H9 (cell line): ENCODE measurements around the gene IMMP2L. TPM values are rescaled to one million over a fixed set of nuclear protein-coding genes. Genes with fewer than 3 reads are reported as not detected.

ENCODE experiments used
- DNase-seq: peaks from one replicate; pipeline ENCODE4 v3.0.0-alpha.2; 2017
- H2AFZ ChIP-seq: one replicate; pipeline ENCODE4 v1.6.1; 2013; ENCODE audit warnings: mild to moderate bottlenecking, low read length, control low read depth, moderate library complexity
- H2AK5ac ChIP-seq: 2 replicates; pipeline ENCODE4 v1.6.1; 2013; ENCODE audit warnings: low read length, control low read depth, mixed read lengths; ENCODE audit not compliant: insufficient read length
- H2BK120ac ChIP-seq: one replicate; pipeline ENCODE4 v1.6.1; 2013; ENCODE audit warnings: low read depth, mild to moderate bottlenecking, low read length, control low read depth, inconsistent platforms; ENCODE audit not compliant: poor library complexity, severe bottlenecking
- H2BK12ac ChIP-seq: 2 replicates; pipeline ENCODE4 v1.6.1; 2013; ENCODE audit warnings: low read length, control low read depth, mixed read lengths, low read depth; ENCODE audit not compliant: insufficient read length
- H2BK15ac ChIP-seq: 2 replicates; pipeline ENCODE4 v1.6.1; 2013; ENCODE audit warnings: low read depth, low read length, control low read depth
- H2BK20ac ChIP-seq: one replicate; pipeline ENCODE4 v1.6.1; 2013; ENCODE audit warnings: low read depth, mild to moderate bottlenecking, low read length, control low read depth, inconsistent platforms; ENCODE audit not compliant: poor library complexity, severe bottlenecking
- H2BK5ac ChIP-seq: 2 replicates; pipeline ENCODE4 v1.6.1; 2013; ENCODE audit warnings: low read length, control low read depth, mixed read lengths; ENCODE audit not compliant: insufficient read length
- H3K14ac ChIP-seq: 2 replicates; pipeline ENCODE4 v1.6.1; 2013; ENCODE audit warnings: low read length, control low read depth; ENCODE audit not compliant: insufficient read depth
- H3K18ac ChIP-seq: 2 replicates; pipeline ENCODE4 v1.6.1; 2013; ENCODE audit warnings: low read depth, mild to moderate bottlenecking, mixed read lengths, low read length, control low read depth; ENCODE audit not compliant: insufficient read length
- H3K23ac ChIP-seq: 2 replicates; pipeline ENCODE4 v1.6.1; 2013; ENCODE audit warnings: low read length, control low read depth, mixed read lengths, low read depth; ENCODE audit not compliant: insufficient read length
- H3K23me2 ChIP-seq: 2 replicates; pipeline ENCODE4 v1.6.1; 2013; ENCODE audit warnings: low read depth, mild to moderate bottlenecking, mixed read lengths, low read length, control low read depth; ENCODE audit not compliant: insufficient read length, poor library complexity, severe bottlenecking
- H3K27ac ChIP-seq: 2 replicates; pipeline ENCODE4 v1.5.1; 2013; ENCODE audit warnings: low read length, control low read depth, mixed read lengths, low read depth; ENCODE audit not compliant: insufficient read length
- H3K27me3 ChIP-seq: 2 replicates; pipeline ENCODE4 v1.6.1; 2013; ENCODE audit warnings: low read length, control low read depth, inconsistent platforms; ENCODE audit not compliant: insufficient read depth
- H3K4ac ChIP-seq: 2 replicates; pipeline ENCODE4 v1.6.1; 2013; ENCODE audit warnings: low read depth, mild to moderate bottlenecking, control low read depth, inconsistent platforms, low read length, moderate library complexity
- H3K4me1 ChIP-seq: 2 replicates; pipeline ENCODE4 v1.6.1; 2013; ENCODE audit warnings: low read length, control low read depth, inconsistent platforms; ENCODE audit not compliant: insufficient read depth
- H3K4me2 ChIP-seq: 2 replicates; pipeline ENCODE4 v1.6.1; 2013; ENCODE audit warnings: low read length, control low read depth, mixed read lengths; ENCODE audit not compliant: insufficient read length, insufficient read depth
- H3K56ac ChIP-seq: 2 replicates; pipeline ENCODE4 v1.6.1; 2013; ENCODE audit warnings: low read depth, mild to moderate bottlenecking, mixed read lengths, low read length, control low read depth; ENCODE audit not compliant: insufficient read length
- H3K79me1 ChIP-seq: 2 replicates; pipeline ENCODE4 v1.6.1; 2013; ENCODE audit warnings: low read depth, mild to moderate bottlenecking, moderate library complexity, low read length, control low read depth, inconsistent platforms; ENCODE audit not compliant: insufficient read depth, poor library complexity, severe bottlenecking
- H3K79me2 ChIP-seq: 2 replicates; pipeline ENCODE4 v1.6.1; 2013; ENCODE audit warnings: low read length, control low read depth, inconsistent platforms; ENCODE audit not compliant: insufficient read depth
- H3K9ac ChIP-seq: 2 replicates; pipeline ENCODE4 v1.6.1; 2013; ENCODE audit warnings: low read length, control low read depth, mixed read lengths; ENCODE audit not compliant: insufficient read length; ENCODE audit errors: extremely low read depth
- H3K9me3 ChIP-seq: one replicate; pipeline ENCODE4 v1.6.1; 2013; ENCODE audit warnings: low read depth, low read length, inconsistent platforms; ENCODE audit not compliant: control insufficient read depth
- H3T11ph ChIP-seq: one replicate; pipeline ENCODE4 v1.6.1; 2013; ENCODE audit warnings: mild to moderate bottlenecking, low read length, control low read depth, inconsistent platforms
- H4K20me1 ChIP-seq: one replicate; pipeline ENCODE4 v1.6.1; 2013; ENCODE audit not compliant: control insufficient read depth, insufficient read length, insufficient read depth
- H4K5ac ChIP-seq: 2 replicates; pipeline ENCODE4 v1.6.1; 2013; ENCODE audit warnings: low read depth, mild to moderate bottlenecking, mixed read lengths, low read length, control low read depth; ENCODE audit not compliant: insufficient read length
- H4K8ac ChIP-seq: replicated peaks from 2 replicates; pipeline ENCODE4 v1.6.1; 2013; ENCODE audit warnings: low read length, control low read depth, mixed read lengths, low read depth; ENCODE audit not compliant: insufficient read length
- H4K91ac ChIP-seq: 2 replicates; pipeline ENCODE4 v1.6.1; 2013; ENCODE audit warnings: low read depth, mild to moderate bottlenecking, moderate library complexity, mixed read lengths, low read length, control low read depth; ENCODE audit not compliant: insufficient read length
- H3K27ac Mint-ChIP-seq, 3 experiments: 2 replicates in 2 of 3; 3 replicates in 1 of 3; pipeline ENCODE4 v1.8.0; 2020 to 2021; ENCODE audit warnings: mixed read lengths in 3 of 3, mild to moderate bottlenecking in 1 of 3, moderate library complexity in 1 of 3
- H3K27me3 Mint-ChIP-seq: 2 replicates; pipeline ENCODE4 v1.8.0; 2021; ENCODE audit warnings: low read depth, mild to moderate bottlenecking, moderate library complexity, mixed read lengths
- H3K36me3 Mint-ChIP-seq, 3 experiments: 2 replicates in 2 of 3; 3 replicates in 1 of 3; pipeline ENCODE4 v1.8.0; 2020 to 2021; ENCODE audit warnings: low read depth in 3 of 3, mixed read lengths in 3 of 3; ENCODE audit not compliant: insufficient read depth in 1 of 3
- H3K4me1 Mint-ChIP-seq, 2 experiments: 2 replicates each; pipeline ENCODE4 v1.8.0; 2020; ENCODE audit warnings: mixed read lengths in 2 of 2
- H3K4me3 Mint-ChIP-seq, 2 experiments: 2 replicates in 1 of 2; 3 replicates in 1 of 2; pipeline ENCODE4 v1.8.0; 2020 to 2021; ENCODE audit warnings: mild to moderate bottlenecking in 2 of 2, mixed read lengths in 2 of 2, moderate library complexity in 1 of 2
- H3K9me3 Mint-ChIP-seq, 2 experiments: 2 replicates in 1 of 2; 3 replicates in 1 of 2; pipeline ENCODE4 v1.8.0; 2020; ENCODE audit warnings: mild to moderate bottlenecking in 2 of 2, mixed read lengths in 2 of 2, moderate library complexity in 1 of 2
- WGBS: extraction: QIAGEN DNeasy Blood & Tissue Kit; methylation state at CpG from one replicate; pipeline ENCODE4 v1.1.7; 2013; ENCODE audit warnings: missing lambda C conversion rate, low lambda C conversion rate, mixed read lengths; ENCODE audit not compliant: insufficient read length; ENCODE audit errors: extremely low coverage; 5-methylcytosine and 5-hydroxymethylcytosine counted together
- total RNA-seq: library from RNA; stranded (reverse); gene quantifications from 2 replicates; pipeline ENCODE4 v1.2.1, GENCODE V29; 2021
- TF ChIP-seq, protein P1 (sequence below): fragments of 200-600 bp; sonication (generic); conservative IDR thresholded peaks from 3 replicates; pipeline ENCODE4 v1.8.0; 2021; ENCODE audit warnings: antibody characterized with exemption, mild to moderate bottlenecking

IMMP2L gene
- total RNA-seq, 1 experiment from 2014 or later = 14.7 TPM

DNA sequence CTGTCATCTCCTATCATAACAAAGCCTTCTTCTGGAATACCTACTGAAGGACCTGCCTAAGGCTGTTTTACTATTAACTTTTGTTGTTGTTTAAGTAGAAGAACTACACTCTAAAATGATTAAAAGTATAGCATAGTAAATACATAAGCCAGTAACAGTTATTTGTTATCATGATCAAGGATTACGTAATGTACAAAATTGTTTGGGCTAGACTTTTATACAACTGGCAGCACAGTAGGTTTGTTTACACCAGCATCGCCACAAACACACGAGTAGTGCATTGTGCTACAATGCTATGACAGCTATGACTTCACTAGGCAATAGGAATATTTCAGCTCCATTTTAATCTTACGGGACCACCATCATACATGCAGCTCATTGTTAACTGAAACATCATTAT lies 302.3 kb downstream of the IMMP2L start:
- Mint-ChIP-seq H3K4me1 (peaks cover 3% of the 10 kb centered on the region in 2 experiments; a peak in 2 of 4 replicates), H3K27ac (no peak overlapping the region), H3K9me3 (no peaks in the 10 kb centered on the region), H3K4me3 (no peak overlapping the region), H3K27me3 (no peaks in the 10 kb centered on the region), H3K36me3 (no peaks in the 10 kb centered on the region)
- Histone ChIP-seq H3K27me3 (no peaks in the 10 kb centered on the region), H2BK5ac (no peak overlapping the region), H3K9me3 (no peaks in the 10 kb centered on the region), H3K4me1 (no peaks in the 10 kb centered on the region), H2BK12ac (no peak overlapping the region), H4K8ac (no peak overlapping the region), H3K23ac (no peak overlapping the region), H3T11ph (no peak overlapping the region), H4K20me1 (no peaks in the 10 kb centered on the region), H3K79me1 (no peaks in the 10 kb centered on the region), H2BK15ac (no peak overlapping the region), H2BK120ac (no peak overlapping the region), H4K5ac (no peak overlapping the region), H3K56ac (no peak overlapping the region), H3K4ac (no peak overlapping the region), H3K27ac (no peak overlapping the region), H3K9ac (no peak overlapping the region), H3K18ac (no peak overlapping the region), H3K14ac (no peak overlapping the region), H3K23me2 (no peaks in the 10 kb centered on the region), H2AFZ (no peak overlapping the region), H2BK20ac (no peak overlapping the region), H3K4me2 (no peak overlapping the region), H4K91ac (no peak overlapping the region), H3K79me2 (no peaks in the 10 kb centered on the region), H2AK5ac (no peak overlapping the region)
- no CpG with 5 or more reads among the region's 4 CpGs for WGBS
- TF ChIP-seq, protein P1, sequence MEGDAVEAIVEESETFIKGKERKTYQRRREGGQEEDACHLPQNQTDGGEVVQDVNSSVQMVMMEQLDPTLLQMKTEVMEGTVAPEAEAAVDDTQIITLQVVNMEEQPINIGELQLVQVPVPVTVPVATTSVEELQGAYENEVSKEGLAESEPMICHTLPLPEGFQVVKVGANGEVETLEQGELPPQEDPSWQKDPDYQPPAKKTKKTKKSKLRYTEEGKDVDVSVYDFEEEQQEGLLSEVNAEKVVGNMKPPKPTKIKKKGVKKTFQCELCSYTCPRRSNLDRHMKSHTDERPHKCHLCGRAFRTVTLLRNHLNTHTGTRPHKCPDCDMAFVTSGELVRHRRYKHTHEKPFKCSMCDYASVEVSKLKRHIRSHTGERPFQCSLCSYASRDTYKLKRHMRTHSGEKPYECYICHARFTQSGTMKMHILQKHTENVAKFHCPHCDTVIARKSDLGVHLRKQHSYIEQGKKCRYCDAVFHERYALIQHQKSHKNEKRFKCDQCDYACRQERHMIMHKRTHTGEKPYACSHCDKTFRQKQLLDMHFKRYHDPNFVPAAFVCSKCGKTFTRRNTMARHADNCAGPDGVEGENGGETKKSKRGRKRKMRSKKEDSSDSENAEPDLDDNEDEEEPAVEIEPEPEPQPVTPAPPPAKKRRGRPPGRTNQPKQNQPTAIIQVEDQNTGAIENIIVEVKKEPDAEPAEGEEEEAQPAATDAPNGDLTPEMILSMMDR = no peak
- no peak for DNase-seq
